Purkinje cell (primary cell): ENCODE measurements around the gene CHD9. TPM values are rescaled to one million over a fixed set of nuclear protein-coding genes. Genes with fewer than 3 reads are reported as not detected.

Experiments
- polyA plus RNA-seq: library from polyadenylated mRNA; unstranded; fragments of >200 nt; fragmentation: Nextera tagmentation; gene quantifications from 2 replicates; pipeline ENCODE4 v1.2.1, GENCODE V29; 2014

CHD9 gene
- polyA plus RNA-seq, result 126 and 128 TPM in 2 replicates

DNA sequence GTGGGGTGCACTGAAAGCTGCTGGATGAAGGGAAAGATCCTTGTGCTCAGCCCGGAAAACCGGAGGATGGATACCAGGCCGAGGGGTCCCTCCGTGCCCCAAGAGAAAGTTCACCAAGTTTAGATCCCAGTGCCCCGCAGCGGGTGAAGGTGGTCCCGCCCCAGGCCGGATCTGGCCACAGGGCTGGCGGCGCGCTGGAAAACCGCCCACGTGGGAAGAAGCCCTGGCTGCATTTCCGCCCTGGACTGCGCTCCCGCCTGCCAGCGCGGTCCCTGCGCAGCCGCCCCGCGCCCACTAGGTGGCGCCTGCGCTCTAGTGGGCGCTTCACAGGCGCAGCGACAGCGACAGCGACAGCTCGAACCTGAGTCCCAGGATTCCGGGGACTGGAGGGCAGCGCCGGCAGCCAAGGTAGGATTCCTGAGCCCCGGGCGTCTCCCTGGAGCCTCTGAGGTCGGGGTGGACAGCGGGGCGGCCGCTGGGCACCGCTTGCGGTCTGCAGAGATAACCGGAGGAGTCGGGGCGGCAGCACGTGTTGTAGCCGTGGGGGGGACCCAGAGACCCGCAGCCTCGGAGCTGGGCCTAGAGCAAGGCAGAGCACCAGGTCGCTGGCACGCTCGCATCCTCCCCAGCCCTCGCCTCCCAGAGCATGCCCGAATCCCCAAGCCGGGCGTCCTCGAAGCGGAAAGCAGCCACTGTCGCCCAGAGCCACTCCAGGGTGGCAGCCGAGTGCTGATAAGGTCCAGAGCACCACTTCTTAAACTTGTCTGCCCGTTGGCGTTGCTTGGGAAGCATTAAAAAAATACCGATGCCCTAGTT, at the start of gene CHD9:
CHD9 (plus strand) TSS at position 322 of the 816 bp plus-strand sequence. CDS start 101,099 bp downstream, outside the sequence.

GRCh38 chr16:53052519-53053501, 2.0 kb upstream of the CHD9 start, which contains the start of gene CHD9NB:
CHD9NB (minus strand) TSS chr16:53052897; CDS start chr16:53044158, 8,739 bp downstream.

Other genes starting within 250 kb of the CHD9 start
- gene CHD9NB, start 2.1 kb upstream of the CHD9 start, polyA plus RNA-seq, result not detected in 2 replicates